ENCODE measurements around the gene SIAH3. TPM values are rescaled to one million over a fixed set of nuclear protein-coding genes. Genes with fewer than 3 reads are reported as not detected.
"Not testable (repeated sequence)": the region's sequence is repeated elsewhere in the genome, so short reads cannot be mapped to it uniquely, and the experiment has no call there.

SIAH3 gene
- total and polyA plus RNA-seq, 10 donors = under 0.01 to 0.20 (median 0.06) TPM; not detected in 1

GRCh38 chr13:45873491-45874325 is 22.2 kb upstream of the SIAH3 start:
- 87 to 92% (median 89%) methylated on average over 8 of the region's 8 CpGs for WGBS, 5 donors
- no peak for TF ChIP-seq CTCF (IDR thresholded peaks at IDR 0.05 in 8 of 11, conservative IDR thresholded peaks at IDR 0.05 in 3 of 11)
- intact Hi-C loops (cut with DNase I; ENCODE audit: low total_unique reads) = no loop called here
- no peaks in the 10 kb centered on the region for H3K36me3 ChIP-seq
- H3K4me3 ChIP-seq = no peak overlapping the region
- H3K27ac ChIP-seq = no peak overlapping the region
- H3K27me3 ChIP-seq (replicated peaks in 1 of 7) = no peaks in the 10 kb centered on the region
- no peaks in the 10 kb centered on the region for H3K9me3 ChIP-seq
- H3K4me1 ChIP-seq = no peaks in the 10 kb centered on the region
- DNase-seq = no peak

GRCh38 chr13:45872566-45872965 is 21.0 kb upstream of the SIAH3 start:
- no peaks in the 10 kb centered on the region for H3K27me3 ChIP-seq (replicated peaks in 1 of 7)
- intact Hi-C loops (cut with DNase I; ENCODE audit: low total_unique reads) = no loop called here

GRCh38 chr13:45871201-45871600 is 19.6 kb upstream of the SIAH3 start:
- H3K4me1 ChIP-seq; H3K27me3 ChIP-seq (replicated peaks in 1 of 7); H3K4me3 ChIP-seq; H3K27ac ChIP-seq; H3K9me3 ChIP-seq; intact Hi-C loops (cut with DNase I; ENCODE audit: low total_unique reads); DNase-seq; H3K36me3 ChIP-seq: not testable (repeated sequence)
- 80 to 93% (median 82%) methylated on average over 6 of the region's 6 CpGs for whole genome bisulfite sequencing, 5 donors

More at GRCh38 chr13:45872566-45872965, 21.0 kb upstream of the SIAH3 start:
- WGBS, 5 donors = 63 to 79% (median 71%) methylated on average over 3 of the region's 3 CpGs
- Histone ChIP-seq H3K27ac (no peak overlapping the region), H3K4me3 (no peak overlapping the region), H3K36me3 (no peaks in the 10 kb centered on the region), H3K9me3 (peaks cover 0 to under 1% (median 0%) of the 10 kb centered on the region in 8 donors), H3K4me1 (no peaks in the 10 kb centered on the region)
- no peak for DNase-seq
- TF ChIP-seq CTCF (IDR thresholded peaks at IDR 0.05 in 8 of 11, conservative IDR thresholded peaks at IDR 0.05 in 3 of 11) (no peak), POLR2AphosphoS5 (IDR thresholded peaks at IDR 0.05) (no peak), POLR2A (IDR thresholded peaks at IDR 0.05) (no peak)

GRCh38 chr13:45870232-45870631 is 18.7 kb upstream of the SIAH3 start:
- H3K9me3 ChIP-seq = peaks cover 0 to 9% (median 0%) of the 10 kb centered on the region in 8 donors
- intact Hi-C loops (cut with DNase I; ENCODE audit: low total_unique reads) = no loop called here
- no peak overlapping the region for H3K27ac ChIP-seq
- TF ChIP-seq CTCF (IDR thresholded peaks at IDR 0.05 in 8 of 11, conservative IDR thresholded peaks at IDR 0.05 in 3 of 11) (no peak), POLR2A (IDR thresholded peaks at IDR 0.05) (no peak), POLR2AphosphoS5 (IDR thresholded peaks at IDR 0.05) (no peak)
- DNase-seq = no peak
- WGBS, 5 donors = 79 to 91% (median 85%) methylated on average over 10 of the region's 10 CpGs
- no peaks in the 10 kb centered on the region for H3K27me3 ChIP-seq (replicated peaks in 1 of 7)
- no peaks in the 10 kb centered on the region for H3K36me3 ChIP-seq
- no peaks in the 10 kb centered on the region for H3K4me1 ChIP-seq
- no peak overlapping the region for H3K4me3 ChIP-seq
